ENCODE measurements around the gene CHKB.
"Not testable (repeated sequence)": the region's sequence is repeated elsewhere in the genome, so short reads cannot be mapped to it uniquely, and the experiment has no call there.

The CHKB gene

GRCh38 chr22:50612168-50612527 is 29.5 kb upstream of the CHKB start:
- no peak for DNase-seq

- DNase-seq, result no peak
Measured at GRCh38 chr22:50611341-50612060, 28.9 kb upstream of the CHKB start.

GRCh38 chr22:50610581-50610980 is 27.9 kb upstream of the CHKB start:
- DNase-seq, result no peak

- DNase-seq, result no peak
Measured at GRCh38 chr22:50610041-50610451, 27.4 kb upstream of the CHKB start.

GRCh38 chr22:50609599-50609998 is 26.9 kb upstream of the CHKB start:
- DNase-seq, result no peak

- no peak for DNase-seq
Measured at GRCh38 chr22:50608996-50609395, 26.3 kb upstream of the CHKB start.

- not testable (repeated sequence) for DNase-seq
Measured at GRCh38 chr22:50608058-50608840, 25.6 kb upstream of the CHKB start.

- no peak for DNase-seq
Measured at GRCh38 chr22:50607659-50608020, 25.0 kb upstream of the CHKB start.

- DNase-seq, result no peak
Measured at GRCh38 chr22:50606946-50607658, 24.5 kb upstream of the CHKB start.

- DNase-seq, result no peak
Measured at GRCh38 chr22:50606165-50606945, 23.7 kb upstream of the CHKB start.

- DNase-seq, result no peak
Measured at GRCh38 chr22:50605613-50606074, 23.0 kb upstream of the CHKB start.

- no peak for DNase-seq
Measured at GRCh38 chr22:50605002-50605612, 22.5 kb upstream of the CHKB start.

- DNase-seq, result no peak
Measured at GRCh38 chr22:50604256-50605001, 21.8 kb upstream of the CHKB start.

- DNase-seq, result no peak
Measured at GRCh38 chr22:50603511-50604255, 21.0 kb upstream of the CHKB start.

- DNase-seq, result no peak
Measured at GRCh38 chr22:50602338-50602700, 19.7 kb upstream of the CHKB start.

- no peak for DNase-seq
Measured at GRCh38 chr22:50601669-50602337, 19.2 kb upstream of the CHKB start.

GRCh38 chr22:50600967-50601668 is 18.5 kb upstream of the CHKB start:
- DNase-seq, result no peak

GRCh38 chr22:50600538-50600937 is 17.9 kb upstream of the CHKB start, which contains the start of gene MAPK8IP2:
Gene MAPK8IP2 (plus strand): TSS chr22:50600793. CDS start chr22:50600819, 26 bp downstream.
- DNase-seq, result peak in 1 of 2 experiments; percentile 38

- DNase-seq, result no peak
Measured at GRCh38 chr22:50599816-50600455, 17.3 kb upstream of the CHKB start.

All from cerebellar nuclear complex (tissue), 1 donor.